Activated T-helper 1 cell treated with anti-CD3 and anti-CD28 coated beads, Interleukin-2, amount 50 U/mL, for 16 hours (primary cell): Measurements from ENCODE around the gene TNFRSF1B.
A peak's percentile ranks its signal among the peaks of the same experiment; 100 is the strongest.

Experiments used
- DNase-seq, 2 donors: peaks; one replicate each; pipeline ENCODE4 v3.0.0-alpha.2; 2020; ENCODE audit warnings: low read depth in 1 of 2, low spot score in 1 of 2

Gene TNFRSF1B

DNA sequence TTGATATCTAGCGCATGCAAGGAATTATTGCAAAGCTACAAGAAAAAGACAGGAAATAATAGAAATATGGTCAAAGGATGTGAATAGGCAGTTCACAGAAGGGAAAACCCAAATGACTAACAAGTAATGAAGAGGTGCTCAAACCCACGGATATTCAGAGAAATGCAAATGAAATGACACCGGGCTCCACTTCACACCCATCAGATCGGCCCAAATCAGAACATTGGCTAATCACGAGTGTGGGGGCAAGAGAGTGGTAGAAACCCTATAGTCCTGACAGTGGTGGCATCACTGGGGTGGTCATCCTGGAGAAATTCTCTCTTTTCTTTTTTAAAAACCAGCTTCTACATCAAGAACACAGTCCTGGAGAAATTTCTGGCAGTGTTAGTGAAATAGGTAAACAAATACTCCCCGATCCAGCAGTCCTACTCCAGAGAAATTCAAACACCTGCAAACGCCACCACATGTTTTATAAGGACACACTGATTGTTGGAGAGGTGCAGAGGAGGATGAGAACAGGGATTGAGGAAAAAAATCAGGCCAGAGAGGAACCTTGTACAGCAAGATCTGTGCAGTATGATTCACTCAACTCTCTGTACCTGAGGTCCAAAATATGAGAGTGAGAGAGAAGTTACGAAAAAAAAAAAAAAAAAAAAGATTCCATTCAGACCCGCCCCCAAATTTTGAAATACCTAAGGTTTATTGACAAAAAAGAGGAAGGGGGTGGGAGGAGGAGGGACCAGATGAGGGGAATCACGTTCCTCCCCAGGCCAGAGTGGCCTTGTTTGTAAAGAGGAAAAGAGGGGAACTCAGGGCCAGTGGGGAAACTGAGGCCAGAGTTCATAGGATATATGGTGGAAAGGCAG is 9.2 kb upstream of the TNFRSF1B start:
- DNase-seq, result no peak

DNA sequence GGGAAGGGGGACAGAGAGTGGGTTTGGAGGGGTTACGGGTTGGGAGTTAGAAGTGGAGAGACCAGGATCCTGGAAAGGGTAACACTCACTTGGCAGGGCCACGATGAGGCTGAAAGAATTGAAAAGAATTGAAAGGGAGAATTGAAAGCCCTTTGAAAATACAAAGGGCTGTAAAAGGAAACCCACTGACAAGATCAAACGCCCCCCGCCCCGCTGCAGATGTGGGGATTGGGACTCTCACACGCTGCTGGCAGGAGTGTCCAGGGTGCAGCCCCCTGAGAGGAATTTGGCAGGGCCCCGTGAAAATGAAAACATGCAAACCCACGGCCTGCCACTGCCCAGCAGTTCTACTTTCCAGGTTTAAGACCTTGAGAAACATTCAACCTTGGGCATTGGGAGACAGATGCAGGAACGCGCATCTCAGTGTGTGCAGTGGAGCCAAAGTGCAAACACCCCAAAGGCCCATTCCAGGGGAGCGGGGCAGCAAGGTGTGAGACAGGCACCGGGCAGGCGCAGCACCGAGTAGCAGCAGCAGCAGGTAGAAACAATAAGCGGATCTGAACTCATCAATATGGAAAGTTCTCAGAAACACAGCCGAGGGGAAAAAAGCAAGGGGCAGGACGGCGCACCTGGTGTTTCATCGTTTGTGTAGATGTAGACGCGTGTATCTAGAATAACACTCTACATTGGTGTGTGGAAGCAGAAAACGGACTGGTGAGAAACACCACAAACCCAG is 8.3 kb upstream of the TNFRSF1B start:
- no peak for DNase-seq

DNA sequence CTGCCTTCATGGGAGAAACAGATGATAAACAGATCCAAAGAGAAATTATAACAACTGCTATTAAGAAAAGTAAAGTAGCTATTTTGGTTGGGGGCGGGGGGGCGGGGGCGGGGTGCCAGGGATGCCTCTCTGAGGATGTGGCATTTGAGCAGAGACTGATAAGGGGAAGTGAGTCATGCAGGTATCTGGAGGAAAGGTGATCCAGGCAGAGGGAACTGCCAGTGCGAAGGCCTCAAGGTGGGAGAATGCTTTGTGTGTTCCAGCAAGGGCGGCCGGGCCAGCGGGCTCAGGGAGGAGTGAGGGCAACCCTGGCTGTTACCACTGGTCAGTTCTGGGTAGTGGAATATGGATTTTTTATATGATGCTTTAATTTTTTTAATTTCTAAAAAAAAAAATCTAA is 7.0 kb upstream of the TNFRSF1B start:
- DNase-seq, result no peak

GRCh38 chr1:12161324-12161661 is 5.5 kb upstream of the TNFRSF1B start:
- DNase-seq, result no peak

- DNase-seq, result peak; percentile 55 to 59
These were observed 4.9 kb upstream of the TNFRSF1B start for GRCh38 chr1:12161662-12162458.

DNA sequence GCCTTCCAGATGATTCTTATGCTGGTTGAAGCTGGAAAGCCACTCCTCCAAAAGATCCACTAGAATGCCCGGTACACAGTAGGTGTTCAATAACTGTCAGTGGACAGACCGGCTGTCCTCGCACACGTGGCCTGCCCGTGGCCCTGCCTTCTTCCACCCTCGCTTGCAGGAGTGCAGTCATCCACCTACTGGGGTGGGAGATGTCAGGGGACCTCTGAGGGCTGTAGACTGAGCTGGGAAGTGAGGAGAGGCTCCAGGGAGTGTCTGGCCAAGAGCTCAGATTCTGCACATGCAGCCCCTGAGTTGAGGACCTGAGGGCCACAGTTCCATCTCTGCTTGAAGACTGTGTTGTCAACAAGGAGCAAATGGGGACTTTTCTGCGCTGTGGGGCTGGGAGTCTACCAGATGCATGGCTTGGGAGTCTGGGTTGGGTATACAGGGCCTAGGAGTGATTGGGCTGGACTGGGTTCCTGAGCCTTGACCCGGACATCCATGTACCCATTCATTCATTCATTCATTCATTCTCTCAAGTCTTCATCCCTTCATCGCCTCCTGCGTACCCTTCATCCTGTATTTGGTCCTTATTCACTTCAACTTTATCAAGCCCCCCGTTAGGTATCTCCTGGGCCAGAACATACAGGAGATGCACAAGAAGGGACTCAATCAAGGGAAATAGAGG is 4.2 kb upstream of the TNFRSF1B start:
- no peak for DNase-seq

GRCh38 chr1:12163210-12163609 is 3.6 kb upstream of the TNFRSF1B start:
- no peak for DNase-seq

GRCh38 chr1:12164210-12164609 is 2.6 kb upstream of the TNFRSF1B start:
- DNase-seq, result no peak

DNA sequence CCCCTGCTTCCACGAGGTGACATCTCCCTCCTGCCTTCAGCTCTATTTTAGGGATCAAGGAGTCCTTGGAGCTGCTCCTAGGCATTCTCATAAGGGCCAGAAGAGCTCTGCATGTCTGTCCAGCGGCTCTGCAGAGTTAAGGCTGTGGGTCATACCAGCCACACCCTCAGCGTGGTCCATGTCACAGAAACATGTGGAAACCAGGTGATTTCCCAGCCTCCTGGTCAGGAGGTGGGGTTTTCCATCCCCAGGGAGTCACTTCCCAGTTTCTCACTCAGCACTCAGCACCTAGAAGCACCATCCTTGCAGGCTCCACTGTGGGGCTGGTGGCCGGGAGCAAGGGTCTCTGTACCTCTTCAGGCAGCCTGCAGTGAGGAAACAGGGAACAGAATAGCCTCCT is 1.4 kb upstream of the TNFRSF1B start:
- DNase-seq, result no peak

- DNase-seq, result no peak
These were observed 970 bp downstream of the TNFRSF1B start for GRCh38 chr1:12167493-12168429.

- no peak for DNase-seq
These were observed 1.8 kb downstream of the TNFRSF1B start for GRCh38 chr1:12168451-12169160.

DNA sequence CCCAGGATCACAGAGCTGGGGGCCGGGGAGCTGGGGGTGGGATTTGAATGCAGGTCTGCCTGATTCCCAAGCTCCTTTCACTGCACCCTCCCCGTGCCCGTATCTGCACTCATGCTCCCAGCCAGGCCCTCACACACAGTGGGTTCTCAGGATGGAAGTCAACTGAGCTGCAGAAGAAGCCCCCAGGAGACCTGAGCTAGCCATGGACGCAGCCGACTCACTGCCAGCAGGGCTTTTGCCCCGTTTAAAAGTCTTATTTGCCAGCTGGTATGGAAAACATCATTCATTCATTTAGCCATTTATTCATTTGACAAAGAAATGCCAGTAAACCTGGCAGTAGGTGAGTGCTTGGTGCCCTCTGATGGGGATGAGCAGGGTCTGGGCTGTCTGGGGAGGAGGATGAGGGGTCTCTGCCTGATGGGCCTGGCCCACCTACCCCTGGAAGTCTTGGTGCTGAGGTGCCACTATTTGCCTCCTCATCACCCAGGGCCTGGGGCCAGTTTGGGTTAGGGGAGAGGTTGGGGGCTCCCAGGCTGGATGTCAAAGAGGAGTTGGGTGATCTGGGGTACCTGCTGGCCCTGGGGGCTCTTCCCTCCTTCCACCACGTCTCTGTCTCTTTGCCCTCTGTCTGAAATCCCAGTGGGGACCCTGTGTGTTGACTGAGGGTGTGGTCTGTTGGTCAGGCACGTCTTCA is 2.8 kb downstream of the TNFRSF1B start:
- DNase-seq, result no peak

GRCh38 chr1:12170263-12170671 is 3.5 kb downstream of the TNFRSF1B start:
- DNase-seq, result no peak

DNA sequence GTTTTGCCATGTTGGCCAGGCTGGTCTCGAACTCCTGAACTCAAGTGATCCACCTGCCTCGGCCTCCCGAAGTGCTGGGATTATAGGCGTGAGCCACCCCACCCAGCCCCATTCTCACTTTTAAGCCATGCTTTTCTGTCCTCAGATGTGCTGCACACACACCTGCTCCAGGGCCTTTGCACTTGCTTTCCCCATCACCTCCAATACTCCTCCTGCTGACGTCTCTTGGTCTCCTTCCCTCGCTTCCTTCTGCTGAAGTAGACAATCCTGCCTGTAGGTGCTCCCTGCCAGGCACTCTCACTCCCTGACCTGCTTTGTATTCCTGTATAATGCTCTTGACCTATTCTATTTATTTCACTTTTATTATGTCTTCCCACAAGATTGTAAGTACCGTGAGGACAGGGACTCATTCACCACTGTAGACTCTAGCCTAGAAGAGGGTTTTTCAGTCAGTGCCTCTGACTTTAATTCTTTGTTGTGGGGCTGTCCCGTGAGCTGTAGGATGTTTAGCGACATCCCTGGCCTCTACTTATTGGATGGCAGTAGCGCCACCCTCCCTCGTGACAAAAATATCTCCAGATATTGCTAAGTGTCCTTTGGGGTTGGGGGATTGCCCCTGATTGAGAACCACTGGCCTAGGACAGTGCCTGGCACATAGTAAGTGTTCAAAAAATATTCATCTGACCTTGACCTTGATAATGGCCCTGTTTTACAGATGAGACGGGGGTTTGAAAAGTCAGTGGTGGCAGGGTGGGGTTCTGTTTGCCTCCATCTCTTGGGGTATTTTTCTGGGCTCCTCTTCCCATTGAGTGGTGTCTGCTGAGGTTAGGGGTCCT is 4.6 kb downstream of the TNFRSF1B start:
- DNase-seq, result no peak

GRCh38 chr1:12172042-12172851 is 5.5 kb downstream of the TNFRSF1B start:
- DNase-seq, result peak in 1 of 2 donors; percentile 43

DNA sequence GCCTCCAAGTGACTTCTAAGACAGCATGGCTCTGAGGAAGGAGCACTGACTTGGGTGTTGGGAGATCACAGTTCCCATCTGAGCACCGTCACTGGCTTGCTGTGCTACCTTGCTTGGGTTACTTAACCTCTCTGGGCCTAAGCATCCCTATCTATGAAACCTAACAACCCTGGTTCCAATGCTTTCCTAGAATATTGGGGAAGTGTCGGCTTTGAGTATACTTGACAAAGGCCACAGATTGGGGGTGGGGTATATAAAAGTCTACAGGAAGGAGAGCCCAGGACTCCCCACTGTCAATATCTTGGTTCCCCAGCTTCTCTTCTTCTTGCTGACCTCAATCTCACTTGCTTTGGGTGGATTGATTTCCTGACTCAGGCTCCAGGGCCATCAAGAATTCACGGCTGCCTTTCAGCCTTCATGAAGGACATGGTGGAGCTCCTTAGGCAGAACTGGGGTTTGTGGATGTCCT is 6.3 kb downstream of the TNFRSF1B start:
- no peak for DNase-seq

DNA sequence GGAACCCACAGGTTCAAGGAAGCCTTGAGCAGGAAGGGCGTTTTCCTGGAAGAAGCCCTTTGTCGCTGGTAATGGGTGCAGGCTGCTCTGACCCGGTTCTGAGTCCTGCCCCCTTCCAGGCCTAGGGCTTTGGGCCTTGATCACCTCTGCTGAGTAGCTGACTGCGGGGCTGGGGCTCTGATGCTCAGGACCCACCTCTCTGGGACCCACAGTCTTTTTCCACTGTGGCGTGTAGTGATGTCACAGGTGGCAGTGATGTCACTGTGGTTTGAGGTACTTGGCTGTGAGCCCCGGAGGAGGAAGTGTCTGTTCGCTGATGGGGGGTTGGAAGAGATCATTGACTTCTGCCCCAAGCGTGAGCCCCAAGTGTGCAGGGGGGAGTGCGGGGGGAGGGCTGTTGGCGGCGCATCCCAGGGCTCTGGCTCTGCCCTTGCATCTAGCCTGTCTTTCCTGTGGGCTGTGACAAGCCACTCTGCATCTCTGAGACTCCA is 6.9 kb downstream of the TNFRSF1B start:
- DNase-seq, result peak; percentile 74 to 77
